HCT116 (cell line): ENCODE data around the gene MEN1. TPM values are rescaled to one million over a fixed set of nuclear protein-coding genes. Genes with fewer than 3 reads are reported as not detected.

Experiments
- ATAC-seq: fragments of 200-7000 bp; cut with Tn5 transposase; 2 replicates; pipeline ENCODE4 v1.9.1; 2020; ENCODE audit warnings: mild to moderate bottlenecking, moderate library complexity
- BruUV-seq: library from RNA; stranded (reverse); fragments of 400-500 nt; replicated peaks from 2 replicates; lab custom pipeline; 2021; lab: Mats Ljungman, UMichigan
- CTCF ChIA-PET: fragments of 300-600 bp; sonication (Branson Sonifier 250); formaldehyde crosslinking; loops from one replicate; lab custom pipeline; 2021; ENCODE audit warnings: antibody characterized with exemption; lab: Charles Lee
- POLR2A ChIA-PET: fragments of 300-600, 350-600 bp; sonication (Branson Sonifier 250); formaldehyde crosslinking; loops from one replicate; lab custom pipeline; 2021; ENCODE audit warnings: antibody characterized with exemption; lab: Charles Lee
- RAD21 ChIA-PET, 2 experiments: fragments of 300-600 bp; sonication (Branson Sonifier 250); formaldehyde crosslinking; loops; one replicate each; lab custom pipeline; 2023; ENCODE audit warnings: low total read pairs in 2 of 2; ENCODE audit not compliant: uncharacterized antibody in 2 of 2, unreplicated experiment in 2 of 2, low non-redundant PET in 1 of 2; lab: Charles Lee
- DNase-seq: peaks from one replicate; pipeline ENCODE4 v3.0.0-alpha.2; 2010; ENCODE audit warnings: low read depth, low spot score
- H2AFZ ChIP-seq: fragments of 200-600 bp; shearing (Covaris generic), sonication (generic); 2 replicates; pipeline ENCODE4 v1.6.1; 2017; ENCODE audit warnings: low read depth, mixed run types, mixed read lengths, antibody characterized with exemption, low read length; ENCODE audit not compliant: poor library complexity, severe bottlenecking
- H3K27ac ChIP-seq: 2 replicates; pipeline ENCODE4 v1.5.1; 2012; ENCODE audit warnings: low read depth, low read length
- H3K27me3 ChIP-seq: fragments of 200-600 bp; sonication (generic); 2 replicates; pipeline ENCODE4 v1.6.1; 2016; ENCODE audit warnings: mixed run types, low read length, mixed read lengths; ENCODE audit not compliant: insufficient read depth
- H3K36me3 ChIP-seq, 2 experiments: fragments of 200-500 bp in 1 of 2; fragments of 200-600 bp in 1 of 2; sonication (Bioruptor generic) in 1 of 2; sonication (generic) in 1 of 2; 2 replicates each; pipeline versions ENCODE4 v1.5.1 to v1.6.1; 2014 to 2016; ENCODE audit warnings: low read length in 2 of 2, inconsistent platforms in 1 of 2, mixed read lengths in 1 of 2, mixed run types in 1 of 2; ENCODE audit not compliant: insufficient read depth in 2 of 2, control insufficient read depth in 1 of 2
- H3K4me1 ChIP-seq, 2 experiments: fragments of 200-600 bp in 1 of 2; sonication (generic) in 1 of 2; 2 replicates each; pipeline versions ENCODE4 v1.5.1 to v1.6.1; 2012 to 2017; ENCODE audit warnings: low read length in 2 of 2, inconsistent platforms in 1 of 2, mild to moderate bottlenecking in 1 of 2, mixed read lengths in 1 of 2, mixed run types in 1 of 2, moderate library complexity in 1 of 2; ENCODE audit not compliant: insufficient read depth in 2 of 2, control insufficient read depth in 1 of 2
- H3K4me2 ChIP-seq: fragments of 200-600 bp; sonication (generic); 2 replicates; pipeline ENCODE4 v1.6.1; 2017; ENCODE audit warnings: mixed run types, low read length, mixed read lengths
- H3K4me3 ChIP-seq, 2 experiments: fragments of 200-600 bp in 1 of 2; sonication (generic) in 1 of 2; replicated peaks in 1 of 2; 2 replicates each; pipeline ENCODE4 v1.5.1; 2011 to 2016; ENCODE audit warnings: low read length in 2 of 2, control low read depth in 1 of 2, low read depth in 1 of 2, mild to moderate bottlenecking in 1 of 2, mixed read lengths in 1 of 2, mixed run types in 1 of 2
- H3K79me2 ChIP-seq: fragments of 200-600 bp; sonication (generic); 2 replicates; pipeline ENCODE4 v1.6.1; 2017; ENCODE audit warnings: mild to moderate bottlenecking, mixed run types, low read length, moderate library complexity, mixed read lengths; ENCODE audit not compliant: insufficient read depth
- H3K9ac ChIP-seq: fragments of 200-600 bp; sonication (generic); 2 replicates; pipeline ENCODE4 v1.6.1; 2016; ENCODE audit warnings: low read length, mixed read lengths
- H3K9me2 ChIP-seq: fragments of 200-600 bp; sonication (generic), shearing (Covaris generic); 2 replicates; pipeline ENCODE4 v1.6.1; 2017; ENCODE audit warnings: mixed run types, mild to moderate bottlenecking, moderate library complexity; ENCODE audit not compliant: insufficient read depth
- H3K9me3 ChIP-seq, 2 experiments: fragments of 200-500 bp in 1 of 2; fragments of 200-600 bp in 1 of 2; sonication (Bioruptor generic) in 1 of 2; sonication (generic) in 1 of 2; 2 replicates each; pipeline ENCODE4 v1.6.1; 2014 to 2017; ENCODE audit warnings: low read length in 2 of 2, mixed read lengths in 2 of 2, inconsistent platforms in 1 of 2, low read depth in 1 of 2, mild to moderate bottlenecking in 1 of 2, mixed run types in 1 of 2, moderate library complexity in 1 of 2; ENCODE audit not compliant: control insufficient read depth in 1 of 2, insufficient read depth in 1 of 2
- H4K20me1 ChIP-seq: fragments of 200-600 bp; sonication (generic), shearing (Covaris generic); 2 replicates; pipeline ENCODE4 v1.6.1; 2017; ENCODE audit warnings: mixed run types, mild to moderate bottlenecking, moderate library complexity; ENCODE audit not compliant: insufficient read depth
- CEBPB ChIP-seq: IDR thresholded peaks from 2 replicates; pipeline ENCODE4 v1.6.1; 2012; ENCODE audit warnings: low read depth
- EGR1 ChIP-seq: IDR thresholded peaks from 2 replicates; pipeline ENCODE4 v1.6.1; 2012; ENCODE audit warnings: low read depth
- ELF1 ChIP-seq: IDR thresholded peaks from 2 replicates; pipeline ENCODE4 v1.6.1; 2012; ENCODE audit warnings: low read depth, borderline replicate concordance
- EZH2 ChIP-seq: fragments of 200-600 bp; sonication (generic); IDR thresholded peaks from 2 replicates; pipeline ENCODE4 v1.6.1; 2017; ENCODE audit warnings: antibody characterized with exemption, mixed run types
- JUND ChIP-seq: IDR thresholded peaks from 2 replicates; pipeline ENCODE4 v1.6.1; 2012
- POLR2A ChIP-seq: IDR thresholded peaks from 2 replicates; pipeline ENCODE4 v1.7.0; 2011; ENCODE audit warnings: borderline replicate concordance; ENCODE audit not compliant: insufficient read depth, insufficient read length; ENCODE audit errors: extremely low read depth
- POLR2AphosphoS5 ChIP-seq: IDR thresholded peaks from 2 replicates; pipeline ENCODE4 v1.6.1; 2011; ENCODE audit warnings: mild to moderate bottlenecking, low read depth, low read length, moderate library complexity
- RAD21 ChIP-seq: IDR thresholded peaks from 2 replicates; pipeline ENCODE4 v1.6.1; 2012; ENCODE audit warnings: low read depth, mild to moderate bottlenecking
- SIN3A ChIP-seq: IDR thresholded peaks from 2 replicates; pipeline ENCODE4 v1.6.1; 2012; ENCODE audit warnings: low read depth
- SP1 ChIP-seq: IDR thresholded peaks from 2 replicates; pipeline ENCODE4 v1.6.1; 2012; ENCODE audit warnings: low read depth
- SRF ChIP-seq: IDR thresholded peaks from 2 replicates; pipeline ENCODE4 v1.6.1; 2012; ENCODE audit warnings: low read depth
- TCF7L2 ChIP-seq: IDR thresholded peaks from 2 replicates; pipeline ENCODE4 v1.7.0; 2011; ENCODE audit warnings: borderline replicate concordance, inconsistent platforms; ENCODE audit not compliant: insufficient read depth, insufficient read length; ENCODE audit errors: extremely low read depth
- ZFX ChIP-seq: fragments of 450-650 bp; IDR thresholded peaks from 2 replicates; pipeline ENCODE4 v1.6.1; 2017
- intact Hi-C: fragments of 100-400 bp; cut with micrococcal nuclease; formaldehyde crosslinking; loops from 2 replicates; pipeline ENCODE4 v1.10.0; 2022
- total RNA-seq: library from RNA; stranded (reverse); gene quantifications from one replicate; pipeline ENCODE4 v1.2.1, GENCODE V29; 2021; ENCODE audit not compliant: unreplicated experiment
- TF ChIP-seq, protein P1 (sequence below), 3 experiments: fragments of 200-600 bp in 1 of 3; sonication (generic) in 1 of 3; IDR thresholded peaks in 2 of 3; conservative IDR thresholded peaks in 1 of 3; 2 replicates each; pipeline ENCODE4 v1.5.1; 2012 to 2017; ENCODE audit warnings: low read depth in 2 of 3, low read length in 2 of 3, antibody characterized with exemption in 1 of 3, borderline replicate concordance in 1 of 3, control low read depth in 1 of 3, mild to moderate bottlenecking in 1 of 3, mixed read lengths in 1 of 3, mixed run types in 1 of 3, moderate library complexity in 1 of 3; ENCODE audit not compliant: insufficient read depth in 1 of 3
- TF ChIP-seq, protein P2 (sequence below): IDR thresholded peaks from 2 replicates; pipeline ENCODE4 v1.6.1; 2012
- TF ChIP-seq, protein P3 (sequence below): IDR thresholded peaks from 2 replicates; pipeline ENCODE4 v1.6.1; 2012

MEN1 gene
- total RNA-seq, 1 experiment from 2014 or later: 62.1 TPM

GRCh38 chr11:64845129-64845775 lies 34.9 kb upstream of the MEN1 start:
- Histone ChIP-seq H3K4me2 (peak overlapping the region; percentile 100), H3K9ac (peak overlapping the region; percentile 87)
- intact Hi-C loops: loop anchor here (5.0 to 10.0 kb wide), 4 partner anchors 152 to 410 kb away; partner anchors contain the start of genes BATF2, CAPN1 and SNX15

GRCh38 chr11:64844330-64845128 lies 34.2 kb upstream of the MEN1 start, which contains the start of gene CDC42BPG:
Gene CDC42BPG (minus strand): TSS chr11:64844653. CDS start chr11:64844569, 84 bp downstream.
- no TSS peak for BruUV-seq
- Histone ChIP-seq H3K27ac (peak within 1 kb of the TSS; percentile 97), H3K79me2 (peaks cover 22% of the 10 kb centered on the region), H3K9me3 (no peaks in the 10 kb centered on the region), H3K4me3 (peak within 1 kb of the TSS; percentile 60 to 95), H3K27me3 (no peaks in the 10 kb centered on the region), H3K9me2 (no peaks in the 10 kb centered on the region), H3K4me2 (peak within 1 kb of the TSS; percentile 100), H2AFZ (no peak within 1 kb of the TSS), H4K20me1 (no peaks in the 10 kb centered on the region), H3K9ac (peak within 1 kb of the TSS; percentile 87), H3K36me3 (no peaks in the 10 kb centered on the region), H3K4me1 (peaks cover 55 to 73% of the 10 kb centered on the region in 2 experiments)
- peak; percentile 57 for DNase-seq
- ChIA-PET CTCF (interaction anchor here (0.6 to 2.0 kb wide), 20 partner anchors 9 to 470 kb away, joined by 3 to 10 read pairs (median 4); partner anchors contain the start of genes ARL2, BATF2, CDC42EP2 and FAU), RAD21 (interaction anchor here in 1 of 2 experiments (0.7 kb wide), 1 partner anchor 156 kb away, joined by 3 read pairs; no protein-coding TSS in a partner anchor), POLR2A (interaction anchor here (0.6 to 6.0 kb wide), 3 partner anchors 33 to 168 kb away, joined by 3 to 36 read pairs (median 5); partner anchors contain the start of genes EHD1 and MEN1)
- intact Hi-C loops: loop anchor here (5.0 to 10.0 kb wide), 5 partner anchors 57 to 410 kb away; partner anchors contain the start of genes BATF2, CAPN1 and SNX15
- ATAC-seq: peak; percentile 64
- TF ChIP-seq, protein P1, sequence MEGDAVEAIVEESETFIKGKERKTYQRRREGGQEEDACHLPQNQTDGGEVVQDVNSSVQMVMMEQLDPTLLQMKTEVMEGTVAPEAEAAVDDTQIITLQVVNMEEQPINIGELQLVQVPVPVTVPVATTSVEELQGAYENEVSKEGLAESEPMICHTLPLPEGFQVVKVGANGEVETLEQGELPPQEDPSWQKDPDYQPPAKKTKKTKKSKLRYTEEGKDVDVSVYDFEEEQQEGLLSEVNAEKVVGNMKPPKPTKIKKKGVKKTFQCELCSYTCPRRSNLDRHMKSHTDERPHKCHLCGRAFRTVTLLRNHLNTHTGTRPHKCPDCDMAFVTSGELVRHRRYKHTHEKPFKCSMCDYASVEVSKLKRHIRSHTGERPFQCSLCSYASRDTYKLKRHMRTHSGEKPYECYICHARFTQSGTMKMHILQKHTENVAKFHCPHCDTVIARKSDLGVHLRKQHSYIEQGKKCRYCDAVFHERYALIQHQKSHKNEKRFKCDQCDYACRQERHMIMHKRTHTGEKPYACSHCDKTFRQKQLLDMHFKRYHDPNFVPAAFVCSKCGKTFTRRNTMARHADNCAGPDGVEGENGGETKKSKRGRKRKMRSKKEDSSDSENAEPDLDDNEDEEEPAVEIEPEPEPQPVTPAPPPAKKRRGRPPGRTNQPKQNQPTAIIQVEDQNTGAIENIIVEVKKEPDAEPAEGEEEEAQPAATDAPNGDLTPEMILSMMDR (IDR thresholded peaks at IDR 0.05 in 2 of 3, conservative IDR thresholded peaks at IDR 0.05 in 1 of 3; ENCODE audit: borderline replicate concordance in 1 of 3, insufficient read depth in 1 of 3, low read depth in 2 of 3, low read length in 2 of 3): peak in 2 of 3 experiments; percentile 56 to 67; a peak in 4 of 6 replicates
- TF ChIP-seq EZH2 (no peak), CEBPB (no peak), EGR1 (no peak), ZFX (peak; percentile 27; the same call in 1 of the 2 replicates), SIN3A (no peak), SP1 (no peak), JUND (no peak), RAD21 (no peak), SRF (no peak), POLR2A (no peak), ELF1 (no peak), POLR2AphosphoS5 (peak; percentile 51)
- TF ChIP-seq, protein P2, sequence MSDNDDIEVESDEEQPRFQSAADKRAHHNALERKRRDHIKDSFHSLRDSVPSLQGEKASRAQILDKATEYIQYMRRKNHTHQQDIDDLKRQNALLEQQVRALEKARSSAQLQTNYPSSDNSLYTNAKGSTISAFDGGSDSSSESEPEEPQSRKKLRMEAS: no peak
- TF ChIP-seq, protein P3, sequence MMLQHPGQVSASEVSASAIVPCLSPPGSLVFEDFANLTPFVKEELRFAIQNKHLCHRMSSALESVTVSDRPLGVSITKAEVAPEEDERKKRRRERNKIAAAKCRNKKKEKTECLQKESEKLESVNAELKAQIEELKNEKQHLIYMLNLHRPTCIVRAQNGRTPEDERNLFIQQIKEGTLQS: no peak

More at GRCh38 chr11:64845129-64845775, 34.9 kb upstream of the MEN1 start:
- peak; percentile 25 for TF ChIP-seq TCF7L2
- TF ChIP-seq EZH2: no peak
- Histone ChIP-seq H3K27ac (peak overlapping the region; percentile 88), H3K4me1 (peaks cover 62 to 80% of the 10 kb centered on the region in 2 experiments), H4K20me1 (no peaks in the 10 kb centered on the region), H2AFZ (no peak overlapping the region), H3K79me2 (peaks cover 22% of the 10 kb centered on the region), H3K27me3 (no peaks in the 10 kb centered on the region), H3K9me2 (no peaks in the 10 kb centered on the region), H3K36me3 (no peaks in the 10 kb centered on the region), H3K4me3 (peak overlapping the region; percentile 60 to 95), H3K9me3 (no peaks in the 10 kb centered on the region)
- DNase-seq (no peak), ATAC-seq (no peak)
- ChIA-PET CTCF (interaction anchor here (0.6 to 7.3 kb wide), 6 partner anchors 8 to 267 kb away, joined by 3 to 112 read pairs (median 3); no protein-coding TSS in a partner anchor), POLR2A (interaction anchor here (0.6 to 6.0 kb wide), 5 partner anchors 10 to 168 kb away, joined by 3 to 36 read pairs (median 3); partner anchors contain the start of gene EHD1), RAD21 (no interaction called here)
- TSS peak; percentile 90 for BruUV-seq
